Vagina (tissue), 2 donors: ENCODE measurements around the gene LPAR1.

ENCODE experiments used
- POLR2A ChIP-seq, 2 donors: fragments of 450-650 bp; IDR thresholded peaks; one replicate each; pipeline ENCODE4 v1.6.1; 2017; ENCODE audit warnings: antibody characterized with exemption in 2 of 2, mild to moderate bottlenecking in 2 of 2, moderate library complexity in 2 of 2
- POLR2AphosphoS5 ChIP-seq, 2 donors: sonication (generic); formaldehyde crosslinking; IDR thresholded peaks; one replicate each; pipeline ENCODE4 v1.9.0; 2017; ENCODE audit warnings: antibody characterized with exemption in 2 of 2, mild to moderate bottlenecking in 2 of 2, low read depth in 1 of 2; ENCODE audit not compliant: insufficient read depth in 1 of 2
- TF ChIP-seq, protein P1 (sequence below), 3 experiments: fragments of 450-650 bp in 2 of 3; fragments of 200-600 bp in 1 of 3; sonication (generic) in 1 of 3; IDR thresholded peaks; one replicate each; pipeline ENCODE4 v1.5.1; 2017 to 2019; ENCODE audit warnings: antibody characterized with exemption in 3 of 3, mild to moderate bottlenecking in 2 of 3, moderate library complexity in 2 of 3

- no peak for TF ChIP-seq POLR2A (IDR thresholded peaks at IDR 0.05)
- TF ChIP-seq, protein P1, sequence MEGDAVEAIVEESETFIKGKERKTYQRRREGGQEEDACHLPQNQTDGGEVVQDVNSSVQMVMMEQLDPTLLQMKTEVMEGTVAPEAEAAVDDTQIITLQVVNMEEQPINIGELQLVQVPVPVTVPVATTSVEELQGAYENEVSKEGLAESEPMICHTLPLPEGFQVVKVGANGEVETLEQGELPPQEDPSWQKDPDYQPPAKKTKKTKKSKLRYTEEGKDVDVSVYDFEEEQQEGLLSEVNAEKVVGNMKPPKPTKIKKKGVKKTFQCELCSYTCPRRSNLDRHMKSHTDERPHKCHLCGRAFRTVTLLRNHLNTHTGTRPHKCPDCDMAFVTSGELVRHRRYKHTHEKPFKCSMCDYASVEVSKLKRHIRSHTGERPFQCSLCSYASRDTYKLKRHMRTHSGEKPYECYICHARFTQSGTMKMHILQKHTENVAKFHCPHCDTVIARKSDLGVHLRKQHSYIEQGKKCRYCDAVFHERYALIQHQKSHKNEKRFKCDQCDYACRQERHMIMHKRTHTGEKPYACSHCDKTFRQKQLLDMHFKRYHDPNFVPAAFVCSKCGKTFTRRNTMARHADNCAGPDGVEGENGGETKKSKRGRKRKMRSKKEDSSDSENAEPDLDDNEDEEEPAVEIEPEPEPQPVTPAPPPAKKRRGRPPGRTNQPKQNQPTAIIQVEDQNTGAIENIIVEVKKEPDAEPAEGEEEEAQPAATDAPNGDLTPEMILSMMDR (IDR thresholded peaks at IDR 0.05): no peak
- TF ChIP-seq POLR2AphosphoS5 (IDR thresholded peaks at IDR 0.05; ENCODE audit: insufficient read depth in 1 of 2, low read depth in 1 of 2): no peak
These were observed 85.8 kb downstream of the LPAR1 start for GRCh38 chr9:110952540-110952859.
